Subcutaneous adipose tissue (tissue), 4 donors: Measurements from ENCODE around the gene PGAP3. TPM values are rescaled to one million over a fixed set of nuclear protein-coding genes. Genes with fewer than 3 reads are reported as not detected.

ENCODE experiments used
- CTCF ChIP-seq: fragments of 450-650 bp; IDR thresholded peaks from one replicate; pipeline ENCODE4 v1.5.1; 2016; ENCODE audit warnings: low read depth, mild to moderate bottlenecking, control low read depth, antibody characterized with exemption, moderate library complexity
- total RNA-seq, 4 donors: library from RNA; depleted of rRNA; stranded (reverse); fragments of >200 nt; gene quantifications; one replicate each; pipeline ENCODE4 v1.1.0, GENCODE V29; 2016

Gene PGAP3
- total RNA-seq, 4 donors from 2014 or later, result 7.6 to 12.8 (median 8.0) TPM

- TF ChIP-seq CTCF, result no peak
Measured at GRCh38 chr17:39684369-39685192, 3.3 kb downstream of the PGAP3 start.

GRCh38 chr17:39683295-39683939 is 4.4 kb downstream of the PGAP3 start:
- no peak for TF ChIP-seq CTCF

- no peak for TF ChIP-seq CTCF
Measured at GRCh38 chr17:39679521-39680192, 8.2 kb downstream of the PGAP3 start.

- no peak for TF ChIP-seq CTCF
Measured at GRCh38 chr17:39678340-39679116, 9.3 kb downstream of the PGAP3 start.

- TF ChIP-seq CTCF, result no peak
Measured at GRCh38 chr17:39677542-39678339, 10.1 kb downstream of the PGAP3 start.

- TF ChIP-seq CTCF, result no peak
Measured at GRCh38 chr17:39677072-39677471, 10.8 kb downstream of the PGAP3 start.
